HepG2 (cell line): ENCODE data around the gene BPIFB2. TPM values are rescaled to one million over a fixed set of nuclear protein-coding genes. Genes with fewer than 3 reads are reported as not detected.

ENCODE experiments used
- ATAC-seq: fragments of 200-7000 bp; cut with Tn5 transposase; 3 replicates; pipeline ENCODE4 v1.9.1; 2020; ENCODE audit warnings: mild to moderate bottlenecking, moderate library complexity
- BruUV-seq: library from RNA; stranded (reverse); fragments of 400-500 nt; replicated peaks from 2 replicates; lab custom pipeline; 2021; lab: Mats Ljungman, UMichigan
- CTCF ChIA-PET: fragments of 300-600 bp; formaldehyde crosslinking; extraction: SDS; loops from one replicate; lab custom pipeline; 2021; ENCODE audit warnings: low total read pairs, inconsistent platforms, low intra/inter-chr PET ratio; lab: Yijun Ruan, JAX
- POLR2A ChIA-PET: fragments of 350-600 bp; sonication (Branson Sonifier 250); formaldehyde crosslinking; loops from one replicate; lab custom pipeline; 2020; ENCODE audit warnings: antibody characterized with exemption, inconsistent platforms; lab: Yijun Ruan, JAX
- DNase-seq: peaks from one replicate; pipeline ENCODE4 v3.0.0-alpha.2; 2015; ENCODE audit warnings: low spot score
- FAIRE-seq: peaks from 3 replicates; lab custom pipeline; 2011; peaks lifted over from hg19 to GRCh38; lab: Jason Lieb, UNC
- H2AFZ ChIP-seq: one replicate; pipeline ENCODE4 v1.6.1; 2011; ENCODE audit warnings: low read length, inconsistent platforms
- H3K27ac ChIP-seq: fragments of 300-600 bp; 3 replicates; pipeline ENCODE4 v1.8.0; 2011; ENCODE audit warnings: mixed run types, mild to moderate bottlenecking, mixed read lengths, low read length, inconsistent platforms; ENCODE audit not compliant: insufficient read depth; ENCODE audit errors: extremely low read length
- H3K27me3 ChIP-seq, 2 experiments: fragments of 200-600 bp in 1 of 2; 2 replicates in 1 of 2; 3 replicates in 1 of 2; pipeline versions ENCODE4 v1.6.0 to v1.8.0; 2011; ENCODE audit warnings: low read length in 2 of 2, mild to moderate bottlenecking in 2 of 2, moderate library complexity in 2 of 2, inconsistent platforms in 1 of 2; ENCODE audit not compliant: insufficient read depth in 2 of 2, control insufficient read depth in 1 of 2
- H3K36me3 ChIP-seq, 2 experiments: fragments of 200-600 bp in 1 of 2; replicated peaks in 1 of 2; 2 replicates in 1 of 2; 3 replicates in 1 of 2; pipeline versions ENCODE4 v1.5.1 to v1.8.0; 2011; ENCODE audit warnings: low read length in 2 of 2, inconsistent platforms in 1 of 2; ENCODE audit not compliant: insufficient read depth in 2 of 2, control insufficient read depth in 1 of 2
- H3K4me1 ChIP-seq: 2 replicates; pipeline ENCODE4 v1.5.1; 2012; ENCODE audit warnings: low read length, inconsistent platforms; ENCODE audit not compliant: insufficient read depth
- H3K4me2 ChIP-seq: 2 replicates; pipeline ENCODE4 v1.6.0; 2011; ENCODE audit warnings: low read depth, low read length, inconsistent platforms
- H3K4me3 ChIP-seq, 3 experiments: fragments of 200-600 bp in 1 of 3; sonication (generic), shearing (Covaris generic) in 1 of 3; replicated peaks in 1 of 3; 2 replicates each; pipeline ENCODE4 v1.5.1; 2011 to 2016; ENCODE audit warnings: low read length in 3 of 3, inconsistent platforms in 2 of 3, low read depth in 2 of 3, mild to moderate bottlenecking in 2 of 3, control low read depth in 1 of 3, mixed read lengths in 1 of 3; ENCODE audit not compliant: insufficient read depth in 1 of 3
- H3K79me2 ChIP-seq: one replicate; pipeline ENCODE4 v1.6.1; 2011; ENCODE audit warnings: low read length, inconsistent platforms; ENCODE audit not compliant: insufficient read depth
- H3K9ac ChIP-seq: 2 replicates; pipeline ENCODE4 v1.6.0; 2011; ENCODE audit warnings: mild to moderate bottlenecking, low read depth, low read length, inconsistent platforms; ENCODE audit not compliant: insufficient read depth
- H3K9me3 ChIP-seq: 2 replicates; pipeline ENCODE4 v1.5.1; 2012; ENCODE audit warnings: mild to moderate bottlenecking, low read length
- H4K20me1 ChIP-seq: 2 replicates; pipeline ENCODE4 v1.6.0; 2011; ENCODE audit warnings: inconsistent platforms, mild to moderate bottlenecking, low read length, moderate library complexity; ENCODE audit not compliant: insufficient read depth
- FOXM1 ChIP-seq: sonication (generic); formaldehyde crosslinking; IDR thresholded peaks from 2 replicates; pipeline ENCODE4 v1.5.0; 2020; ENCODE audit warnings: missing genetic modification reagents
- GATAD1 ChIP-seq: IDR thresholded peaks from 2 replicates; pipeline ENCODE4 v1.6.1; 2016; ENCODE audit warnings: missing genetic modification reagents, missing compliant biosample characterization
- SP140L ChIP-seq: sonication (generic); formaldehyde crosslinking; IDR thresholded peaks from 2 replicates; pipeline ENCODE4 v1.4.0; 2020; ENCODE audit warnings: missing genetic modification reagents, borderline replicate concordance
- WGBS: methylation state at CpG from one replicate; pipeline ENCODE4 v1.1.6; 2017; ENCODE audit warnings: low lambda C conversion rate; 5-methylcytosine and 5-hydroxymethylcytosine counted together
- in situ Hi-C: cut with HindIII; loops from 2 replicates; pipeline ENCODE4 v1.10.0; 2017; ENCODE audit warnings: low pct_unique_long_range_greater_than_20kb; ENCODE audit not compliant: extremely low pct_ligation_motif_present
- intact Hi-C: fragments of 100-400 bp; cut with micrococcal nuclease; formaldehyde crosslinking; loops from one replicate; pipeline ENCODE4 v1.10.0; 2022; ENCODE audit not compliant: unreplicated experiment
- polyA plus RNA-seq, 8 experiments: library from polyadenylated mRNA; depleted of rRNA in 3 of 8; stranded (reverse) in 7 of 8; unstranded in 1 of 8; fragments of >200 nt; fragmentation: Illumina TruSeq in 4 of 8; extraction: Trizol in 4 of 8; gene quantifications; 2 replicates each; pipeline versions ENCODE4 v1.2.1 to v1.2.3, GENCODE V29; 2011 to 2016; ENCODE audit warnings: low read depth in 4 of 8, missing spikeins in 1 of 8, mixed read lengths in 1 of 8; ENCODE audit not compliant: insufficient read depth in 1 of 8
- total RNA-seq, 5 experiments: library from RNA; depleted of rRNA; stranded (reverse); fragments of >200 nt; fragmentation: Illumina TruSeq; extraction: Trizol; gene quantifications; 2 replicates each; pipeline ENCODE4 v1.2.3, GENCODE V29; 2016; ENCODE audit warnings: low read depth in 1 of 5

BPIFB2 gene
- total and polyA plus RNA-seq, 2 of the 13 experiments (the other 11 are each of a cell fraction or from before 2014, with no cell fraction given) = 54.5 to 902 TPM

- FAIRE-seq (no peak), DNase-seq (no peak), ATAC-seq (no peak)
- in situ Hi-C loops (no loop called here), intact Hi-C loops (no loop called here)
- no peaks in the 10 kb centered on the region for H3K9me3 ChIP-seq
- H3K27ac ChIP-seq = no peak overlapping the region
- TF ChIP-seq SP140L (CRISPR knock-in tag) = no peak
- H3K4me1 ChIP-seq = peaks cover 7% of the 10 kb centered on the region; the same call in 1 of the 2 replicates
- WGBS = 30% methylated on average over 6 of the region's 6 CpGs
- ChIA-PET CTCF (no interaction called here), POLR2A (no interaction called here)
- no peak overlapping the region for H3K9ac ChIP-seq
- H2AFZ ChIP-seq = no peak overlapping the region
- no TSS peak for BruUV-seq
- H3K27me3 ChIP-seq = peaks cover 16 to 81% of the 10 kb centered on the region in 2 experiments
- H3K79me2 ChIP-seq = no peaks in the 10 kb centered on the region
- H3K36me3 ChIP-seq = no peaks in the 10 kb centered on the region
- H3K4me2 ChIP-seq = no peak overlapping the region
- no peak overlapping the region for H3K4me3 ChIP-seq
- H4K20me1 ChIP-seq = no peaks in the 10 kb centered on the region
Measured at GRCh38 chr20:32964575-32964974, 42.9 kb upstream of the BPIFB2 start.

- no TSS peak for BruUV-seq
- no peak for TF ChIP-seq FOXM1 (CRISPR knock-in tag)
- TF ChIP-seq GATAD1 (CRISPR knock-in tag) = no peak
- Histone ChIP-seq H3K9ac (no peak overlapping the region), H3K27me3 (peaks cover 16 to 80% of the 10 kb centered on the region in 2 experiments), H3K4me1 (peaks cover 7% of the 10 kb centered on the region; the same call in 1 of the 2 replicates), H3K79me2 (no peaks in the 10 kb centered on the region), H3K36me3 (no peaks in the 10 kb centered on the region), H2AFZ (no peak overlapping the region), H3K4me2 (no peak overlapping the region), H4K20me1 (no peaks in the 10 kb centered on the region), H3K4me3 (no peak overlapping the region), H3K9me3 (no peaks in the 10 kb centered on the region), H3K27ac (no peak overlapping the region)
- 36% methylated on average over 8 of the region's 8 CpGs for WGBS
- ChIA-PET POLR2A (no interaction called here), CTCF (no interaction called here)
- intact Hi-C loops (no loop called here), in situ Hi-C loops (no loop called here)
- no peak for ATAC-seq
- no peak for FAIRE-seq
- DNase-seq = no peak
Measured at GRCh38 chr20:32965115-32965514, 42.4 kb upstream of the BPIFB2 start.
